Melanocyte of skin (primary cell): Measurements from ENCODE around the gene IFTAP. TPM values are rescaled to one million over a fixed set of nuclear protein-coding genes. Genes with fewer than 3 reads are reported as not detected.

ENCODE experiments used
- total RNA-seq, 2 donors: library from RNA; depleted of rRNA; stranded (reverse); fragments of >200 nt; gene quantifications; 2 replicates each; pipeline ENCODE4 v1.2.3, GENCODE V29; 2012

IFTAP gene
- total RNA-seq, result 10 to 100 TPM; 18.6 to 25.0 TPM

DNA sequence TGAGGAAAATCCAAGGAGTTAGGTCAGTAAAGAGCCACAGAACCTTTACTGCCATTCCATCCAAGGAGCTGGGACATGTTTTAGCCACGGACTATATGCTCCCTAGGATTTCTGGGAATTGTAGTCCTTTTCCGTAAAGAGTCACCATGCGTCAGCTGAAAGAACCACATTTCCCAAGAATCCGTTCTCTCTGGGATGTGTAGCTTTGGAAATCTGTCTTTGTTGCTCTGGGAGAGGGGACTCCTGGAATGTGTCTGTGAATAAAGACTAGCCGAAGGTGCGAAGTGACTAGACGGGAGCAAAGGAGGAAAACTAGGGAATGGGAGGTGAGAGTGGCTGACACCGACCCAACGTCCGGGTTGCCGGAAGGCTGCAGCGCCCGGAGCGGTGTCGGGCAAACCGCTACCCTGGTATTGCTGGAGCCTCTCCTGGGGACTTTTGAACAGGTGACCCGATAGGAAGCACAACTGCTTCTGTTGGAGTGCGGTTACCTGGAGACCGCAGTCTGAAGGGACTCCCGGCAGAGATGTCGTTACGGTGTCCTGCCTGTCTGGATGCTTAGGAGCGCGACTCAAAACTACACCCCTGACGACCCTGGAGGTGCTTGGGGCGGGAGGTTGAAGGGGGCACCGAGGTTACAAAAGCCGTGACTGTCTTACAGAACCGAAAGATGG is at the start of gene IFTAP:
IFTAP (plus strand) TSS at position 187 of the 674 bp plus-strand sequence. CDS start 15,602 bp downstream, outside the sequence.

GRCh38 chr11:36567694-36568093 is 26.6 kb upstream of the IFTAP start, which contains the start of gene RAG1:
RAG1 (plus strand) TSS chr11:36568007; CDS start chr11:36573305, 5,298 bp downstream.

DNA sequence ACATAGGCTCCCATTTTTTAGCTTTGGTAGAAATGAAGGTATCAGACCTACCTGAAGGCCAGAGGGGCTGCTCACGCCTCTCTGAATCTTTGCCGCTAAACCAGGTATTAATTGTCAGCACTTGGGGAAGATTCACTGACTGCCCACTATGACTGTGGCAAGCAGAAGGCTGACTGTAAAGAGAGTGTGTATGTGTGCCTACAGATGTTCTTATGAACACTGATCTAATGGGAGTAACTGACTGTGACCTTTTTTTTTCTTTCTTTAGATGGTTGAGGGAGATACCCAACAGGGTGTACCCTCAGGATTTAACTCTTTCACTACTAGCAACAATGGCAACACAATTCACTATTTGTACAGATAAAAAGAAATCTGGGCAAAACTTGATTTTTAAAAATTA is 3.7 kb downstream of the IFTAP start, which contains the start of gene RAG2:
RAG2 (minus strand) TSS at position 186 of the 400 bp plus-strand sequence. CDS start 4,068 bp downstream, outside the sequence.

Other genes with a start within 250 kb of the IFTAP start
- gene TRAF6, start 84.2 kb upstream of the IFTAP start, total RNA-seq, result 1 to 10 TPM; 7.2 to 8.0 TPM
- 1 to 10 TPM in 1 of 2 donors, under 1 TPM in 1; 1.00 to 2.4 TPM for gene RAG1, start 26.5 kb upstream of the IFTAP start, total RNA-seq
- gene RAG2, start 3.7 kb downstream of the IFTAP start, total RNA-seq, result not detected